Measurements from ENCODE around the gene TRAPPC14.

TRAPPC14 gene

GRCh38 chr7:100106633-100107032, 51.9 kb downstream of the TRAPPC14 start:
- no peak for ATAC-seq

GRCh38 chr7:100105534-100105933, 53.0 kb downstream of the TRAPPC14 start:
- ATAC-seq, result no peak
- no peak for TF ChIP-seq GLIS3 (CRISPR knock-in tag; IDR thresholded peaks at IDR 0.05)

More at GRCh38 chr7:100106633-100107032, 51.9 kb downstream of the TRAPPC14 start:
- TF ChIP-seq, protein P1, sequence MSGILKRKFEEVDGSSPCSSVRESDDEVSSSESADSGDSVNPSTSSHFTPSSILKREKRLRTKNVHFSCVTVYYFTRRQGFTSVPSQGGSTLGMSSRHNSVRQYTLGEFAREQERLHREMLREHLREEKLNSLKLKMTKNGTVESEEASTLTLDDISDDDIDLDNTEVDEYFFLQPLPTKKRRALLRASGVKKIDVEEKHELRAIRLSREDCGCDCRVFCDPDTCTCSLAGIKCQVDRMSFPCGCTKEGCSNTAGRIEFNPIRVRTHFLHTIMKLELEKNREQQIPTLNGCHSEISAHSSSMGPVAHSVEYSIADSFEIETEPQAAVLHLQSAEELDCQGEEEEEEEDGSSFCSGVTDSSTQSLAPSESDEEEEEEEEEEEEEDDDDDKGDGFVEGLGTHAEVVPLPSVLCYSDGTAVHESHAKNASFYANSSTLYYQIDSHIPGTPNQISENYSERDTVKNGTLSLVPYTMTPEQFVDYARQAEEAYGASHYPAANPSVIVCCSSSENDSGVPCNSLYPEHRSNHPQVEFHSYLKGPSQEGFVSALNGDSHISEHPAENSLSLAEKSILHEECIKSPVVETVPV (CRISPR knock-in tag; IDR thresholded peaks at IDR 0.05), result no peak
- TF ChIP-seq BACH2 (CRISPR knock-in tag; IDR thresholded peaks at IDR 0.05; ENCODE audit: borderline replicate concordance) (no peak), ZNF8 (CRISPR knock-in tag; IDR thresholded peaks at IDR 0.05) (no peak), ZC3H10 (CRISPR knock-in tag; IDR thresholded peaks at IDR 0.05) (no peak), ZFP3 (CRISPR knock-in tag; IDR thresholded peaks at IDR 0.05) (no peak), SNAI2 (CRISPR knock-in tag; IDR thresholded peaks at IDR 0.05) (no peak), ZNF565 (CRISPR knock-in tag; conservative IDR thresholded peaks at IDR 0.05; ENCODE audit: low read depth) (no peak), PATZ1 (CRISPR knock-in tag; IDR thresholded peaks at IDR 0.05; ENCODE audit: borderline replicate concordance) (no peak), ISL1 (CRISPR knock-in tag; IDR thresholded peaks at IDR 0.05) (no peak), POU6F1 (CRISPR knock-in tag; IDR thresholded peaks at IDR 0.05; ENCODE audit: borderline replicate concordance, low read depth) (no peak), PPARA (CRISPR knock-in tag; IDR thresholded peaks at IDR 0.05; ENCODE audit: borderline replicate concordance) (no peak), TOX (CRISPR knock-in tag; IDR thresholded peaks at IDR 0.05; ENCODE audit: borderline replicate concordance) (no peak), TCF4 (CRISPR knock-in tag; IDR thresholded peaks at IDR 0.05; ENCODE audit: borderline replicate concordance) (no peak), RARB (CRISPR knock-in tag; IDR thresholded peaks at IDR 0.05) (no peak), ESRRG (CRISPR knock-in tag; IDR thresholded peaks at IDR 0.05) (no peak), ARNTL (CRISPR knock-in tag; IDR thresholded peaks at IDR 0.05; ENCODE audit: borderline replicate concordance, low read depth) (no peak), GLIS3 (CRISPR knock-in tag; IDR thresholded peaks at IDR 0.05) (no peak), ZNF70 (CRISPR knock-in tag; IDR thresholded peaks at IDR 0.05) (no peak)
- TF ChIP-seq, protein P2, sequence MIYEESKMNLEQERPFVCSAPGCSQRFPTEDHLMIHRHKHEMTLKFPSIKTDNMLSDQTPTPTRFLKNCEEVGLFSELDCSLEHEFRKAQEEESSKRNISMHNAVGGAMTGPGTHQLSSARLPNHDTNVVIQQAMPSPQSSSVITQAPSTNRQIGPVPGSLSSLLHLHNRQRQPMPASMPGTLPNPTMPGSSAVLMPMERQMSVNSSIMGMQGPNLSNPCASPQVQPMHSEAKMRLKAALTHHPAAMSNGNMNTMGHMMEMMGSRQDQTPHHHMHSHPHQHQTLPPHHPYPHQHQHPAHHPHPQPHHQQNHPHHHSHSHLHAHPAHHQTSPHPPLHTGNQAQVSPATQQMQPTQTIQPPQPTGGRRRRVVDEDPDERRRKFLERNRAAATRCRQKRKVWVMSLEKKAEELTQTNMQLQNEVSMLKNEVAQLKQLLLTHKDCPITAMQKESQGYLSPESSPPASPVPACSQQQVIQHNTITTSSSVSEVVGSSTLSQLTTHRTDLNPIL (CRISPR knock-in tag; IDR thresholded peaks at IDR 0.05; ENCODE audit: low read depth), result no peak

Data from SK-N-SH treated with all-trans-retinoic acid at 6 μM for 48 hours (cell line).